IPS DF 6.9 (cell line): ENCODE results near the gene ADORA1.

Source experiments
- DNase-seq: peaks from one replicate; pipeline ENCODE4 v3.0.0-alpha.2; 2013; ENCODE audit warnings: low read depth, low spot score
- H3K27ac ChIP-seq: one replicate; pipeline ENCODE4 v1.5.1; 2013; ENCODE audit warnings: low read length, control low read depth
- H3K27me3 ChIP-seq: 2 replicates; pipeline ENCODE4 v1.6.1; 2013; ENCODE audit warnings: mild to moderate bottlenecking, low read length; ENCODE audit not compliant: control insufficient read depth, insufficient read depth
- H3K36me3 ChIP-seq: 2 replicates; pipeline ENCODE4 v1.6.1; 2013; ENCODE audit warnings: low read length; ENCODE audit not compliant: control insufficient read depth, insufficient read depth
- H3K4me1 ChIP-seq: 2 replicates; pipeline ENCODE4 v1.6.1; 2013; ENCODE audit warnings: low read length; ENCODE audit not compliant: control insufficient read depth, insufficient read depth
- H3K4me3 ChIP-seq: 2 replicates; pipeline ENCODE4 v1.5.1; 2013; ENCODE audit warnings: mild to moderate bottlenecking, low read length
- H3K9me3 ChIP-seq: 2 replicates; pipeline ENCODE4 v1.6.1; 2013; ENCODE audit warnings: low read length, inconsistent platforms; ENCODE audit not compliant: control insufficient read depth, insufficient read depth
- WGBS: extraction: QIAGEN DNeasy Blood & Tissue Kit; methylation state at CpG from one replicate; pipeline ENCODE4 v1.1.7; 2013; ENCODE audit warnings: mixed read lengths, missing lambda C conversion rate; ENCODE audit not compliant: insufficient read length, insufficient coverage; 5-methylcytosine and 5-hydroxymethylcytosine counted together

ADORA1 gene

GRCh38 chr1:203189951-203190352 is 62.4 kb downstream of the ADORA1 start:
- Histone ChIP-seq H3K4me3 (no peak overlapping the region), H3K4me1 (peaks cover 11% of the 10 kb centered on the region; the same call in 1 of the 2 replicates), H3K27me3 (no peaks in the 10 kb centered on the region), H3K9me3 (no peaks in the 10 kb centered on the region), H3K36me3 (no peaks in the 10 kb centered on the region), H3K27ac (no peak overlapping the region)
- DNase-seq, result no peak
- no CpG with 5 or more reads among the region's 7 CpGs for WGBS

- Histone ChIP-seq H3K36me3 (no peaks in the 10 kb centered on the region), H3K27ac (no peak overlapping the region), H3K4me3 (no peak overlapping the region), H3K27me3 (no peaks in the 10 kb centered on the region), H3K9me3 (no peaks in the 10 kb centered on the region), H3K4me1 (peaks cover 7% of the 10 kb centered on the region; the same call in 1 of the 2 replicates)
- DNase-seq, result no peak
- WGBS, result no CpG with 5 or more reads among the region's 2 CpGs
Observed at GRCh38 chr1:203190949-203191348, 63.4 kb downstream of the ADORA1 start.

- no peaks in the 10 kb centered on the region for H3K27me3 ChIP-seq
- no peak overlapping the region for H3K4me3 ChIP-seq
- H3K36me3 ChIP-seq, result no peaks in the 10 kb centered on the region
- no peak overlapping the region for H3K27ac ChIP-seq
- no peaks in the 10 kb centered on the region for H3K4me1 ChIP-seq
- WGBS, result no CpG with 5 or more reads among the region's 3 CpGs
- H3K9me3 ChIP-seq, result no peaks in the 10 kb centered on the region
- DNase-seq, result no peak
Observed at GRCh38 chr1:203196371-203196770, 68.8 kb downstream of the ADORA1 start.

GRCh38 chr1:203197625-203198024 is 70.1 kb downstream of the ADORA1 start:
- no CpG with 5 or more reads among the region's 3 CpGs for WGBS
- no peaks in the 10 kb centered on the region for H3K27me3 ChIP-seq

GRCh38 chr1:203199002-203199401 is 71.5 kb downstream of the ADORA1 start:
- H3K27me3 ChIP-seq, result no peaks in the 10 kb centered on the region
- H3K27ac ChIP-seq, result no peak overlapping the region
- H3K36me3 ChIP-seq, result no peaks in the 10 kb centered on the region
- no peak overlapping the region for H3K4me3 ChIP-seq
- H3K9me3 ChIP-seq, result no peaks in the 10 kb centered on the region
- no peak for DNase-seq
- no peaks in the 10 kb centered on the region for H3K4me1 ChIP-seq
- WGBS, result no CpG with 5 or more reads among the region's 3 CpGs

More at GRCh38 chr1:203197625-203198024, 70.1 kb downstream of the ADORA1 start:
- Histone ChIP-seq H3K27ac (no peak overlapping the region), H3K36me3 (no peaks in the 10 kb centered on the region), H3K4me1 (no peaks in the 10 kb centered on the region), H3K4me3 (no peak overlapping the region), H3K9me3 (no peaks in the 10 kb centered on the region)
- no peak for DNase-seq

- no peak for DNase-seq
- Histone ChIP-seq H3K4me3 (no peak overlapping the region), H3K36me3 (no peaks in the 10 kb centered on the region), H3K9me3 (no peaks in the 10 kb centered on the region), H3K27me3 (no peaks in the 10 kb centered on the region), H3K27ac (no peak overlapping the region), H3K4me1 (no peaks in the 10 kb centered on the region)
- WGBS, result no CpG with 5 or more reads among the region's 6 CpGs
Observed at GRCh38 chr1:203199481-203199815, 71.9 kb downstream of the ADORA1 start.

GRCh38 chr1:203199816-203200571 is 72.5 kb downstream of the ADORA1 start:
- H3K4me3 ChIP-seq, result no peak overlapping the region
- H3K4me1 ChIP-seq, result no peaks in the 10 kb centered on the region
- WGBS, result no CpG with 5 or more reads among the region's 8 CpGs
- H3K36me3 ChIP-seq, result no peaks in the 10 kb centered on the region
- no peak overlapping the region for H3K27ac ChIP-seq
- DNase-seq, result no peak
- H3K27me3 ChIP-seq, result no peaks in the 10 kb centered on the region
- no peaks in the 10 kb centered on the region for H3K9me3 ChIP-seq

- H3K4me1 ChIP-seq, result no peaks in the 10 kb centered on the region
- H3K36me3 ChIP-seq, result no peaks in the 10 kb centered on the region
- no peaks in the 10 kb centered on the region for H3K27me3 ChIP-seq
- no peak overlapping the region for H3K27ac ChIP-seq
- H3K4me3 ChIP-seq, result no peak overlapping the region
- WGBS, result no CpG with 5 or more reads among the region's 1 CpG
- DNase-seq, result no peak
- H3K9me3 ChIP-seq, result no peaks in the 10 kb centered on the region
Observed at GRCh38 chr1:203200916-203201315, 73.4 kb downstream of the ADORA1 start.

- Histone ChIP-seq H3K27ac (no peak overlapping the region), H3K36me3 (no peaks in the 10 kb centered on the region), H3K9me3 (no peaks in the 10 kb centered on the region), H3K4me3 (no peak overlapping the region), H3K4me1 (no peaks in the 10 kb centered on the region), H3K27me3 (no peaks in the 10 kb centered on the region)
- DNase-seq, result no peak
- WGBS, result no CpG with 5 or more reads among the region's 10 CpGs
Observed at GRCh38 chr1:203201516-203202205, 74.1 kb downstream of the ADORA1 start.

- H3K27me3 ChIP-seq, result no peaks in the 10 kb centered on the region
- no peak overlapping the region for H3K4me3 ChIP-seq
- H3K4me1 ChIP-seq, result no peaks in the 10 kb centered on the region
- no peaks in the 10 kb centered on the region for H3K9me3 ChIP-seq
- no peak for DNase-seq
- WGBS, result no CpG with 5 or more reads among the region's 15 CpGs
- H3K36me3 ChIP-seq, result no peaks in the 10 kb centered on the region
- H3K27ac ChIP-seq, result no peak overlapping the region
Observed at GRCh38 chr1:203202431-203203245, 75.1 kb downstream of the ADORA1 start.
